Hepatocyte (in vitro differentiated cells): Measurements from ENCODE around the gene EYA4. TPM values are rescaled to one million over a fixed set of nuclear protein-coding genes. Genes with fewer than 3 reads are reported as not detected.

Experiments used
- DNase-seq: peaks from one replicate; pipeline ENCODE4 v3.0.0-alpha.2; 2016; ENCODE audit warnings: low spot score
- H2AFZ ChIP-seq: fragments of 200-600 bp; sonication (generic); 2 replicates; pipeline ENCODE4 v1.6.0; 2016; ENCODE audit warnings: antibody characterized with exemption, mild to moderate bottlenecking
- H3K27ac ChIP-seq: fragments of 200-600 bp; sonication (generic); 2 replicates; pipeline ENCODE4 v1.5.1; 2016; ENCODE audit warnings: mild to moderate bottlenecking
- H3K27me3 ChIP-seq: fragments of 200-600 bp; sonication (generic); 2 replicates; pipeline ENCODE4 v1.6.1; 2016
- H3K36me3 ChIP-seq: fragments of 200-600 bp; sonication (generic); replicated peaks from 2 replicates; pipeline ENCODE4 v1.5.1; 2016; ENCODE audit warnings: low read depth; ENCODE audit not compliant: insufficient read depth
- H3K4me1 ChIP-seq: fragments of 200-600 bp; sonication (generic); 2 replicates; pipeline ENCODE4 v1.5.1; 2016; ENCODE audit warnings: mild to moderate bottlenecking, moderate library complexity; ENCODE audit not compliant: insufficient read depth
- H3K4me2 ChIP-seq: fragments of 200-600 bp; sonication (generic); 2 replicates; pipeline ENCODE4 v1.6.0; 2016
- H3K4me3 ChIP-seq: fragments of 200-600 bp; sonication (generic); 2 replicates; pipeline ENCODE4 v1.5.1; 2016; ENCODE audit warnings: mild to moderate bottlenecking
- H3K79me2 ChIP-seq: fragments of 200-600 bp; sonication (generic); 2 replicates; pipeline ENCODE4 v1.6.0; 2017; ENCODE audit warnings: mild to moderate bottlenecking
- H3K9me2 ChIP-seq: fragments of 200-600 bp; sonication (generic); replicated peaks from 2 replicates; pipeline ENCODE4 v1.6.0; 2017; ENCODE audit warnings: mild to moderate bottlenecking; ENCODE audit not compliant: insufficient read depth
- H3K9me3 ChIP-seq: fragments of 200-600 bp; sonication (generic); 2 replicates; pipeline ENCODE4 v1.5.1; 2016; ENCODE audit warnings: low read depth, mild to moderate bottlenecking
- H4K20me1 ChIP-seq: fragments of 200-600 bp; sonication (generic); 2 replicates; pipeline ENCODE4 v1.6.0; 2016; ENCODE audit warnings: mild to moderate bottlenecking; ENCODE audit not compliant: insufficient read depth, poor library complexity, severe bottlenecking
- EZH2 ChIP-seq: fragments of 200-600 bp; sonication (generic); IDR thresholded peaks from 2 replicates; pipeline ENCODE4 v1.6.1; 2016; ENCODE audit warnings: antibody characterized with exemption, mild to moderate bottlenecking, borderline replicate concordance
- EZH2phosphoT487 ChIP-seq: fragments of 200-600 bp; sonication (generic); IDR thresholded peaks from one replicate; pipeline ENCODE4 v1.6.1; 2018; ENCODE audit warnings: antibody characterized with exemption, mild to moderate bottlenecking, low read depth, moderate library complexity; ENCODE audit not compliant: unreplicated experiment, severe bottlenecking
- WGBS: methylation state at CpG from one replicate; pipeline ENCODE4 v1.1.6; 2016; ENCODE audit warnings: low lambda C conversion rate; ENCODE audit errors: missing lambda C conversion rate; 5-methylcytosine and 5-hydroxymethylcytosine counted together
- polyA plus RNA-seq: library from polyadenylated mRNA; unstranded; fragments of >200 nt; fragmentation: Nextera tagmentation; extraction: Ambion mirVana; gene quantifications from 2 replicates; pipeline ENCODE4 v1.2.1, GENCODE V29; 2016
- total RNA-seq: library from RNA; depleted of rRNA; stranded (reverse); fragments of >200 nt; gene quantifications from 2 replicates; pipeline ENCODE4 v1.2.3, GENCODE V29; 2014
- TF ChIP-seq, protein P1 (sequence below): fragments of 200-600 bp; sonication (generic); IDR thresholded peaks from 2 replicates; pipeline ENCODE4 v1.5.1; 2016; ENCODE audit warnings: antibody characterized with exemption, mild to moderate bottlenecking; ENCODE audit not compliant: poor library complexity

Gene EYA4
- total and polyA plus RNA-seq, 2 experiments from 2014 or later, result 0.33 to 1.8 TPM

DNA sequence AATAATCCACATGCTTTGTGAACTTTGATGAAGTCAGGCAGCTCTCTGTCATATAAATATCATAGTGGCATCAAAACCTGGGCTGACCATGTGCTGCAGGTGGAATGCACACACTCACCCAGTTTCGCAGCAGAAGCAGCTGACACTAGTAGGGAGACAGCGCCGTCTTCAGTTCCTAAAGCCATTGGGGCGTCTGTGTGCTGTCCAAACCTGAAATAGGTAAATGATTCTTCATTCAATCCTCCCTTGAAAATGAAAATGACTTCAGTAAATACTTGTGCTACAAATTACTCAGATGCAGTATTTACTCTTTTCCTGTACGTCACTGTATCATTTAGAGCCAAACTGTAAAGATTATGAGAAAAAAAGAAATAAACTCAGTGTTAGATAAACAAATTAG lies 127.5 kb downstream of the EYA4 start:
- H3K36me3 ChIP-seq, result no peaks in the 10 kb centered on the region
- H3K4me3 ChIP-seq, result no peak overlapping the region
- no peak for DNase-seq
- no peaks in the 10 kb centered on the region for H4K20me1 ChIP-seq
- H3K9me3 ChIP-seq, result no peaks in the 10 kb centered on the region
- H3K4me1 ChIP-seq, result no peaks in the 10 kb centered on the region
- H3K79me2 ChIP-seq, result no peaks in the 10 kb centered on the region
- no peaks in the 10 kb centered on the region for H3K9me2 ChIP-seq
- no peaks in the 10 kb centered on the region for H3K27me3 ChIP-seq
- no peak overlapping the region for H3K4me2 ChIP-seq
- no peak overlapping the region for H3K27ac ChIP-seq
- 74% methylated on average over 5 of the region's 5 CpGs for WGBS
- no peak overlapping the region for H2AFZ ChIP-seq
- TF ChIP-seq, protein P1, sequence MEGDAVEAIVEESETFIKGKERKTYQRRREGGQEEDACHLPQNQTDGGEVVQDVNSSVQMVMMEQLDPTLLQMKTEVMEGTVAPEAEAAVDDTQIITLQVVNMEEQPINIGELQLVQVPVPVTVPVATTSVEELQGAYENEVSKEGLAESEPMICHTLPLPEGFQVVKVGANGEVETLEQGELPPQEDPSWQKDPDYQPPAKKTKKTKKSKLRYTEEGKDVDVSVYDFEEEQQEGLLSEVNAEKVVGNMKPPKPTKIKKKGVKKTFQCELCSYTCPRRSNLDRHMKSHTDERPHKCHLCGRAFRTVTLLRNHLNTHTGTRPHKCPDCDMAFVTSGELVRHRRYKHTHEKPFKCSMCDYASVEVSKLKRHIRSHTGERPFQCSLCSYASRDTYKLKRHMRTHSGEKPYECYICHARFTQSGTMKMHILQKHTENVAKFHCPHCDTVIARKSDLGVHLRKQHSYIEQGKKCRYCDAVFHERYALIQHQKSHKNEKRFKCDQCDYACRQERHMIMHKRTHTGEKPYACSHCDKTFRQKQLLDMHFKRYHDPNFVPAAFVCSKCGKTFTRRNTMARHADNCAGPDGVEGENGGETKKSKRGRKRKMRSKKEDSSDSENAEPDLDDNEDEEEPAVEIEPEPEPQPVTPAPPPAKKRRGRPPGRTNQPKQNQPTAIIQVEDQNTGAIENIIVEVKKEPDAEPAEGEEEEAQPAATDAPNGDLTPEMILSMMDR, result peak; percentile 12
- TF ChIP-seq EZH2 (no peak), EZH2phosphoT487 (no peak)

DNA sequence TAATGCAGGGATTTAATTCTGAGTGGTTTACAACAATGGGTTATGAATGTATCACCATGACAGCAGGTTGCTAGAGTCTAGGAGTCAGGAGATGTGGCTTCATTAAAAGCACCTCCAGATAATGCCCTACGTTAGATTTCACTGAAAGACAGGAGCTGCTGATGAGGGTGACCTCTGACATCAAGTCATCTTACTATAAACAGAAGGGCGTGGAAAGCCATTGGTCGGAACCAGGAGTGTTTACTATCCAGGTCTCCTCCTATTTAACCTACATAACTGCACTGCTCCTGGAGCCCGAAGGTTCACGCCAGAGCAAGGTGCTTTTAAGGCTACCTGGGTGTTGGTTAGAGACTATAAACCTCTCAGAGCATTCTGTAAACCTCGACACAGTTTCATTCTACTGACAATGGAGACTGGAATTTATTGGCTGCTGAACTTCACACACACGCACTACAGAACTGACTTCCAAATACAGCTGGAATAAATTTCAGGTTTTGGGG lies 128.7 kb downstream of the EYA4 start:
- H3K9me2 ChIP-seq, result no peaks in the 10 kb centered on the region
- H3K36me3 ChIP-seq, result no peaks in the 10 kb centered on the region
- H3K9me3 ChIP-seq, result no peaks in the 10 kb centered on the region
- H3K27me3 ChIP-seq, result no peaks in the 10 kb centered on the region
- no peak overlapping the region for H3K4me2 ChIP-seq
- no peaks in the 10 kb centered on the region for H3K79me2 ChIP-seq
- H2AFZ ChIP-seq, result no peak overlapping the region
- H3K4me3 ChIP-seq, result no peak overlapping the region
- H3K4me1 ChIP-seq, result no peaks in the 10 kb centered on the region
- 51% methylated on average over 7 of the region's 7 CpGs for WGBS
- no peak for DNase-seq
- TF ChIP-seq, protein P1, result no peak
- TF ChIP-seq EZH2 (no peak), EZH2phosphoT487 (no peak)
- H3K27ac ChIP-seq, result no peak overlapping the region
- no peaks in the 10 kb centered on the region for H4K20me1 ChIP-seq

DNA sequence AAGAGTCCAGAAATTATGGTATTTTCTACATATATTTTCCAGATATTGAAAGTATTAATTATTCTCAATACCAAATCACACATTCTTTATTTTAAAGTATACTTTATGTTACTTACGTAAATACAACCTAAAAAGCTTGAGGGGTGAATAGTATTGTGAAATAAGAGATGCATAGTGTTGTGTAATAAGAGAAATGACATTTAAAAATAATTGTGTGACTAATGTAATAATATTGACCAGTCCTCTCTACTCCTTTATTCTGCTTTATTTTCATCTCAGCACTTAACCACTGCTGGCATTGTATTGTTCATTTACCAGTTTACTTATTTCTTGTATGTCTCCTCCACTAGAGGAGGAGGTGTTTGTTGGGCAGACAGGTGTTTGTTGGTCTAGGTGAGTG lies 135.6 kb downstream of the EYA4 start:
- Histone ChIP-seq H3K27ac (no peak overlapping the region), H3K4me2 (no peak overlapping the region)
- 91% methylated on average over 1 of the region's 1 CpG for WGBS

More for the DNA sequence above, 135.6 kb downstream of the EYA4 start:
- H3K27me3 ChIP-seq, result no peaks in the 10 kb centered on the region
- no peaks in the 10 kb centered on the region for H3K36me3 ChIP-seq
- H3K9me3 ChIP-seq, result no peaks in the 10 kb centered on the region
- H3K79me2 ChIP-seq, result no peaks in the 10 kb centered on the region
- H3K4me3 ChIP-seq, result no peak overlapping the region
- TF ChIP-seq EZH2phosphoT487 (no peak), EZH2 (no peak)
- TF ChIP-seq, protein P1, result no peak
- no peaks in the 10 kb centered on the region for H3K4me1 ChIP-seq
- no peak overlapping the region for H2AFZ ChIP-seq
- H4K20me1 ChIP-seq, result no peaks in the 10 kb centered on the region
- no peak for DNase-seq
- no peaks in the 10 kb centered on the region for H3K9me2 ChIP-seq
